Measurements from ENCODE around the gene SPTB.

SPTB gene

DNA sequence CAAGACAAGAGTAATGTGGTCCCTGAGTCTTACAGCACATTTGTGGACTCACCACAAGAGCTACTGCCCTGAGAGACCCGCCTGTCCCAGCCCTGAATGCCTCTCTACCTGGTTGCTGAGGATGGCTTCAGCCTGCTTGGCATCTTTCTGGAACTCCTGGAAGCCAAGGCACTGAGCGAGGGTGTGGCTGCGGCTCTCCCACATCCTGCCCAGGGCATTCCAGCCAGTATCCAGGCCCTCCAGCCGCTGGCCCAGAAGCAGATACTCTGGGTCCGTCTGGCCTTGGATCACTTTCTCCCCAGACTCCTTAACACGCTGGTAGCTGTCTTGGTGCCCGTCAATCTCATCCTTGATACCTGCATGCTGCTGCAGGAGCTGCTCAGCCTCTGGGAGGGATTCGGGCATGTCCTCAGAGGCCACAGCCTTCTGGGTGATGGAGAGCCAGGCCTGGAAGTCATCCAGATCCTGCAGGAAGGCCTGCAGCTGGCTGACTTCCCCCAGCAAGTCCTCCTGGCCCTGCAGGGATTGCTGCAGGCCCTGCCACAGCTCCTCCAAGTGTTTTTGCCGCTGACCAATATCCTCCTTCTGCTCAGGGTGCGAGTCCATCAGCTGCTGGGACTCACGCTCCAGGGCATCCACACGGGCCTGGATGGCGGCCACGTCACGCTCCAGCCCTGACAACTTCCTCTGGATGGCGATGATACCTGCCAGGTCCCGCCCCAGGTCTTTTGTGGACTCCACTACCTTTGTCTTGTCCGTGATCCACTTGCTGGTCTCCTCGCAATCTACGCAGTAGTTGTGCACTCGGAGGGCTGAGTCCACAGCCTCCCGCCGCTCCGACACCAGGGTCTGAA, 93.2 kb downstream of the SPTB start:
- peaks cover 0 to 3% of the 10 kb centered on the region in 2 donors for H3K4me1 ChIP-seq (ENCODE audit: control insufficient read depth in 1 of 2, insufficient read depth in 2 of 2, low read length in 2 of 2)
- H3K9me3 ChIP-seq (ENCODE audit: control insufficient read depth in 1 of 2, low read length in 2 of 2) = no peaks in the 10 kb centered on the region
- H3K36me3 ChIP-seq (ENCODE audit: control insufficient read depth in 1 of 2, insufficient read depth in 2 of 2, low read length in 2 of 2) = no peaks in the 10 kb centered on the region
- no peak overlapping the region for H3K9ac ChIP-seq (ENCODE audit: low read depth in 1 of 2, low read length in 2 of 2)
- H3K27me3 ChIP-seq (ENCODE audit: control insufficient read depth in 1 of 2, insufficient read depth in 2 of 2, low read length in 2 of 2) = peaks cover 0 to 4% of the 10 kb centered on the region in 2 donors
- H3K4me3 ChIP-seq (ENCODE audit: low read depth in 1 of 2, low read length in 2 of 2) = no peak overlapping the region
- no peak overlapping the region for H3K27ac ChIP-seq (ENCODE audit: low read depth, low read length)

DNA sequence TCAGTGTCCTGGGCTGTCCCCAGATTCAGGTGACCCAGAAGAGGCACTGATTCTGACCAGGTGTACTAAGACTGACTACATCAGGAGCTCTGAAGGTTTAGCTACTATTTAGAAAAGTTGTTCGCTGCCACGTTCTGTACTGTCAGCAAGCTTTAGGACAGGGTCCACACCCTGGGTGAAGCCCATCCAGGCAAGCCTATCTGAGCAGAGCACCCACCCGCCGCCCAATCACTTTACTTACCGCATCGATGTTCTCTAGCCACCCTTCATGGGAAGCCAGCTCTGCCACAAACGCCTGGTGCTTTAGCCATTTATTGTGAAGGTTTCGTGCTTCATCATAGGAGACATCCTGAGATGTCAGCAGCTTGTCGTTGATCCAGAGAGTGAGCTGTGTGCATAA, 95.7 kb downstream of the SPTB start:
- Histone ChIP-seq H3K27me3 (ENCODE audit: control insufficient read depth in 1 of 2, insufficient read depth in 2 of 2, low read length in 2 of 2) (peaks cover 0 to 4% of the 10 kb centered on the region in 2 donors), H3K4me1 (ENCODE audit: control insufficient read depth in 1 of 2, insufficient read depth in 2 of 2, low read length in 2 of 2) (peaks cover 0 to 3% of the 10 kb centered on the region in 2 donors), H3K4me3 (ENCODE audit: low read depth in 1 of 2, low read length in 2 of 2) (no peak overlapping the region), H3K27ac (ENCODE audit: low read depth, low read length) (no peak overlapping the region), H3K9ac (ENCODE audit: low read depth in 1 of 2, low read length in 2 of 2) (no peak overlapping the region), H3K36me3 (ENCODE audit: control insufficient read depth in 1 of 2, insufficient read depth in 2 of 2, low read length in 2 of 2) (no peaks in the 10 kb centered on the region), H3K9me3 (ENCODE audit: control insufficient read depth in 1 of 2, low read length in 2 of 2) (no peaks in the 10 kb centered on the region)

DNA sequence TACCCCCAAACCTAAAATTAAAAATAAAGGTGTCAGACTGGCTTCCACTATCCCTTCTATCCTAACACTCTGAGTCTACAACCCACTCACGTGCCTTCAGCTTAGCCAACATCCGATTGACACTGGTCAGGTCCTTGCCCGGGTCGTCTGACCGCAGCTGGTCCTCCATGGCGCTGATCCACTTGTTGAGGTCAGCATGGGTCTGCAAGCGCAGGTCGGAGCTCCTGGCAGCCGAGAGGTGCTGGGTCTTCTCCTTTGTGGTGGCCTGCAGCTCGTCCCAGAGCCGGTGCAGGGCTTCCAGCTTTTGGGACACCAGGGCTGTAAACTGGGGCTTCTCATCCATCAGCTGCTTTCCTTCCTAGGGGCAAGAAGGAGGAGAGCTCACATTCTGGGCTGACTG, 97.5 kb downstream of the SPTB start:
- Histone ChIP-seq H3K9me3 (ENCODE audit: control insufficient read depth in 1 of 2, low read length in 2 of 2) (no peaks in the 10 kb centered on the region), H3K4me1 (ENCODE audit: control insufficient read depth in 1 of 2, insufficient read depth in 2 of 2, low read length in 2 of 2) (peaks cover 0 to 3% of the 10 kb centered on the region in 2 donors), H3K36me3 (ENCODE audit: control insufficient read depth in 1 of 2, insufficient read depth in 2 of 2, low read length in 2 of 2) (no peaks in the 10 kb centered on the region), H3K27me3 (ENCODE audit: control insufficient read depth in 1 of 2, insufficient read depth in 2 of 2, low read length in 2 of 2) (peaks cover 0 to 4% of the 10 kb centered on the region in 2 donors), H3K27ac (ENCODE audit: low read depth, low read length) (no peak overlapping the region), H3K9ac (ENCODE audit: low read depth in 1 of 2, low read length in 2 of 2) (no peak overlapping the region), H3K4me3 (ENCODE audit: low read depth in 1 of 2, low read length in 2 of 2) (no peak overlapping the region)

DNA sequence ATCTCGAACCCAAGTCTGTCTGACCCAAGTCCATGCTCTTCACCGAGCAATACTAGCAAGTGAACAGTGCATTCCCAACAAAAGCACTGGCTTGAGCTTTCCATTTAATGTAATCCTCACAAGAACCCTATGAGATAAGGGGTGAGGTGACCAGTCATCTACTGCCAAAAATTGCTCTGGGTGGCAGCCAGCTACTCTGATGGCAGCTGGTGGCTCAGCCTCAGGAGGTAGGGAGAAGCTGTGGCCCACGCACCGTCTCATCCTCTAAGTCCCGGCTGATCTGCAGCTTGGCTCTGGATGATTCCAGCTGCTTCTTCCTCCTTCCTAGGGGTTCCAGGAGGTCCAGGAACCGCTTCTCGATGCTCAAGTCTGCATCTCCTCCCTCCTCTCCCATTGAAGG, 100.2 kb downstream of the SPTB start:
- H3K9me3 ChIP-seq (ENCODE audit: control insufficient read depth in 1 of 2, low read length in 2 of 2) = no peaks in the 10 kb centered on the region
- no peaks in the 10 kb centered on the region for H3K4me1 ChIP-seq (ENCODE audit: control insufficient read depth in 1 of 2, insufficient read depth in 2 of 2, low read length in 2 of 2)
- no peak overlapping the region for H3K9ac ChIP-seq (ENCODE audit: low read depth in 1 of 2, low read length in 2 of 2)
- no peaks in the 10 kb centered on the region for H3K36me3 ChIP-seq (ENCODE audit: control insufficient read depth in 1 of 2, insufficient read depth in 2 of 2, low read length in 2 of 2)
- no peak overlapping the region for H3K27ac ChIP-seq (ENCODE audit: low read depth, low read length)
- no peak overlapping the region for H3K4me3 ChIP-seq (ENCODE audit: low read depth in 1 of 2, low read length in 2 of 2)
- H3K27me3 ChIP-seq (ENCODE audit: control insufficient read depth in 1 of 2, insufficient read depth in 2 of 2, low read length in 2 of 2) = peaks cover 0 to 4% of the 10 kb centered on the region in 2 donors

DNA sequence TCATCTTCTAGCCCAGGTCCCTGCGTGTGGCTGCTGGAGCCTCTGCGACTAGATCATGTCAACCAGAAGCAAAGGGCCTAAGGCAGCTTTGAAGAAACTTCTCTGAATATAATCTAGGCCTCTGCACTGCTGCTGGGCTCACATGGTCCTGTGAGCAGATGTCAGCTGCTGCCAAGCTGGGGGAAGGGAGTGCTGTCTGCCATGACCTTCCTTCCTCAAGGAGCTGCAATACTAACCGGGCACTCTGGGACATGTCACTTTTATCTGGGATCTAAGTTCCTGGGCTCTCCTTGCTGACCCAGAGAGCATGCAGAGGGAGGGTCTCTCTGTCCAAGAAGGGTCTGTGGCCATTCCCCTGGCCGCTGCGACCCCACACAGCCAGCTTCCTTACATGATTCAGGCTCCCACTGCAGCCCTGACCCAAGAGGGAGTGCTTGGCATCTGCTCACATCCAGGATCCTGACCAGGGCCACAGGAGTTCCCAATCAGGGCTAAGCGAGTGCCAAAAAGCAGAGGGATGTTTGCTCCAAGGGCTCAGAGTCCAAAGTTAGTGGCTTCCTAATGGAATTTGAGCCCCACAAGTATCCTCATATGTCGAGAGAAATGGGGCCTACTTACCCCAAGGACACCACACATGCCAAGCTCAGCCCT, 101.5 kb downstream of the SPTB start:
- H3K9ac ChIP-seq (ENCODE audit: low read depth in 1 of 2, low read length in 2 of 2) = no peak overlapping the region
- no peaks in the 10 kb centered on the region for H3K36me3 ChIP-seq (ENCODE audit: control insufficient read depth in 1 of 2, insufficient read depth in 2 of 2, low read length in 2 of 2)
- H3K9me3 ChIP-seq (ENCODE audit: control insufficient read depth in 1 of 2, low read length in 2 of 2) = no peaks in the 10 kb centered on the region
- H3K27me3 ChIP-seq (ENCODE audit: control insufficient read depth in 1 of 2, insufficient read depth in 2 of 2, low read length in 2 of 2) = no peaks in the 10 kb centered on the region
- H3K4me3 ChIP-seq (ENCODE audit: low read depth in 1 of 2, low read length in 2 of 2) = no peak overlapping the region
- no peak overlapping the region for H3K27ac ChIP-seq (ENCODE audit: low read depth, low read length)
- no peaks in the 10 kb centered on the region for H3K4me1 ChIP-seq (ENCODE audit: control insufficient read depth in 1 of 2, insufficient read depth in 2 of 2, low read length in 2 of 2)

DNA sequence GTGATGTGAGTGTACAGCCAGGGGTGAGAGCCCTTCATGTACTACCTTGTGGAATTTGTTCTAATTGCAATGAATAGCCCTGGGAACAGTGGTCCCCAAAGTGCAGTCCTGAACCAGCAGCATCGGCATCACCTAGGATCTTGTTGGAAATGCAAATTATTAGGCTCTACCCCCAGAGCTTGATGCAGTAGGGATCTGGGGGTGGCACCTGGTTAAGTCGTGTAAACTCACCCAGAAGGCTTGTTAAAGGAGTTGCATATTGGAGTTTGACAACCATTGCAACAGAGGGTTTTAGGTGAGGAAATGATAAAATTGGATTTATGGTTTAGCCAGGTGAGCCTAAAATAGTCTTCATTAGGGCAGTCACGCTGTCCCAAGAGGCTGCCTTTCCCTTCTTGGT, 102.2 kb downstream of the SPTB start:
- H3K9ac ChIP-seq (ENCODE audit: low read depth in 1 of 2, low read length in 2 of 2) = no peak overlapping the region
- no peaks in the 10 kb centered on the region for H3K36me3 ChIP-seq (ENCODE audit: control insufficient read depth in 1 of 2, insufficient read depth in 2 of 2, low read length in 2 of 2)
- H3K27me3 ChIP-seq (ENCODE audit: control insufficient read depth in 1 of 2, insufficient read depth in 2 of 2, low read length in 2 of 2) = no peaks in the 10 kb centered on the region
- H3K9me3 ChIP-seq (ENCODE audit: control insufficient read depth in 1 of 2, low read length in 2 of 2) = no peaks in the 10 kb centered on the region
- no peak overlapping the region for H3K4me3 ChIP-seq (ENCODE audit: low read depth in 1 of 2, low read length in 2 of 2)
- no peak overlapping the region for H3K27ac ChIP-seq (ENCODE audit: low read depth, low read length)
- H3K4me1 ChIP-seq (ENCODE audit: control insufficient read depth in 1 of 2, insufficient read depth in 2 of 2, low read length in 2 of 2) = no peaks in the 10 kb centered on the region

DNA sequence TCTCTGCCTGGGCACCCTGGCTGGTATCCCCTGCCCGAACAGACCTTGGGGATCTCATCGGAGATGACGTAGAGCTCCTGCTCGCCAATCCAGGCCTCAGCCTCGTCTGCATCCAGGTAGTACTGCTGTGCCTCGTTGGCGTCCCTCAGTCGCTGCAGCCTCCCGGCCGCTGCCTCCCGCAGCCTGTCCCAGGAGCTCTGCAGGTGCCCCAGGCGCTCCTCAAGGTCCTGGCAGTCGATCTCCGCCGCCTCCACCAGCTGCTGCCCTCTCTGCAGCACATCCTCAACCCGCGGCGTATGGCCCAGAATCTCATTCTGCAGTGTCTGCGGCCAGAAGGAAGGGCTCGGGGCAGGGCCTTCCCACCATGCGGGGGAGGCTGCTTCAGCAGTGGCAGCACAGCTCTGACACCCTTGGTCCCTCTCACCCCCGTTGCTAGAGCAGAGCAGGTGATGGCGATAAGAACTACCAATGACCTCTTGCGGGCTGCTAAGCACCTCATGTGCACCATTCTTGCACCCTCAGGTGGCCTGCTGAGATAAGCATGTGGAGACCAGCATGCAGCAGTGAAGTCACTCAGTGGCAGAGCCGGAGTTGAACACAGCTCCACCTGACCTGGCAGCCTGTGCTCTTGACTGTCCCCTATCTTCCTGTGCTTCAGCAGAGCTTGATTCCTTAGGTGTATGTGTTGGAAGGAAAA, 104.5 kb downstream of the SPTB start:
- Histone ChIP-seq H3K4me1 (ENCODE audit: control insufficient read depth in 1 of 2, insufficient read depth in 2 of 2, low read length in 2 of 2) (no peaks in the 10 kb centered on the region), H3K36me3 (ENCODE audit: control insufficient read depth in 1 of 2, insufficient read depth in 2 of 2, low read length in 2 of 2) (no peaks in the 10 kb centered on the region), H3K27me3 (ENCODE audit: control insufficient read depth in 1 of 2, insufficient read depth in 2 of 2, low read length in 2 of 2) (no peaks in the 10 kb centered on the region), H3K4me3 (ENCODE audit: low read depth in 1 of 2, low read length in 2 of 2) (no peak overlapping the region), H3K27ac (ENCODE audit: low read depth, low read length) (no peak overlapping the region), H3K9ac (ENCODE audit: low read depth in 1 of 2, low read length in 2 of 2) (no peak overlapping the region), H3K9me3 (ENCODE audit: control insufficient read depth in 1 of 2, low read length in 2 of 2) (no peaks in the 10 kb centered on the region)

DNA sequence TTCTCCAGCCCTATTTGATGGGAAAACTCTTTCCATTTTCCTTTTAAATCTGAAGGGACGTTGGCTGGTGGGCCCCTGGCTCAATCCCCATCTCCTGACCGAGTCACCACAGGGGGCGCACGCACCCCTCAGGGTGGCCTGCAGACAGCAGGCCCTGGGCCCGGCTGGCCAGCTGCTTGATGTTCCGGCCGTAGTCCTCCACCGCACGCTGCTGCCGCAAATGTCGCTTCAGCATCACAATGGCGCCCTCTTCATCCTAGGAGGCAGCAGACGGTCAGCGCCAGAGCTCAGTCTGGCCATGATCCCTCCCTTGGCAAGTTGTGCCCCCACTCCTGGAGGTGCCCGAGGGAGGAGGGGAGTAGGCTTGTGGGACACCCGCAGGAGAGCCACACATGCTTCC, 105.4 kb downstream of the SPTB start:
- Histone ChIP-seq H3K4me1 (ENCODE audit: control insufficient read depth in 1 of 2, insufficient read depth in 2 of 2, low read length in 2 of 2) (no peaks in the 10 kb centered on the region), H3K27me3 (ENCODE audit: control insufficient read depth in 1 of 2, insufficient read depth in 2 of 2, low read length in 2 of 2) (no peaks in the 10 kb centered on the region), H3K9me3 (ENCODE audit: control insufficient read depth in 1 of 2, low read length in 2 of 2) (no peaks in the 10 kb centered on the region), H3K9ac (ENCODE audit: low read depth in 1 of 2, low read length in 2 of 2) (no peak overlapping the region), H3K27ac (ENCODE audit: low read depth, low read length) (no peak overlapping the region), H3K4me3 (ENCODE audit: low read depth in 1 of 2, low read length in 2 of 2) (no peak overlapping the region), H3K36me3 (ENCODE audit: control insufficient read depth in 1 of 2, insufficient read depth in 2 of 2, low read length in 2 of 2) (no peaks in the 10 kb centered on the region)

DNA sequence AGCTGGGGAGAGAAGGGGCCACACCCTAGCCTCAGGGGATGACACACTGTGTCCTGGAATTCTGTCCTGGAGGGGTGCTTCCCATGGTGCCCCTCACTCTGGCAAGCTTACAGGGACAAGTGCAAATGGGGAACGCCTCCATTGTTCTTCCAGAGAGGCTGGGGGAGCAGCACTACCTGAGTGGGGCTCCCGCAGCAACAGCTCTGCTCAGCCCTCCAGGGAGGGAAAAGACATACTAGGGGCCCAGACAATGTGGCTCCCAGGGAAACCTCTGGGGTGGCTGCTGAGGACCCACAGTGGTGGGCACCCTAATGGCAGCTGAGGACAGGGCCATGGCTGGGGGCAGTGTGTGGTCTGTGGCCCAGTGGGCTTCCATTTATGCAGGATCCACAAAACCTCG, 106.1 kb downstream of the SPTB start:
- no peaks in the 10 kb centered on the region for H3K36me3 ChIP-seq (ENCODE audit: control insufficient read depth in 1 of 2, insufficient read depth in 2 of 2, low read length in 2 of 2)
- H3K27me3 ChIP-seq (ENCODE audit: control insufficient read depth in 1 of 2, insufficient read depth in 2 of 2, low read length in 2 of 2) = no peaks in the 10 kb centered on the region
- H3K9me3 ChIP-seq (ENCODE audit: control insufficient read depth in 1 of 2, low read length in 2 of 2) = no peaks in the 10 kb centered on the region
- no peak overlapping the region for H3K27ac ChIP-seq (ENCODE audit: low read depth, low read length)
- no peak overlapping the region for H3K9ac ChIP-seq (ENCODE audit: low read depth in 1 of 2, low read length in 2 of 2)
- no peak overlapping the region for H3K4me3 ChIP-seq (ENCODE audit: low read depth in 1 of 2, low read length in 2 of 2)
- no peaks in the 10 kb centered on the region for H3K4me1 ChIP-seq (ENCODE audit: control insufficient read depth in 1 of 2, insufficient read depth in 2 of 2, low read length in 2 of 2)

DNA sequence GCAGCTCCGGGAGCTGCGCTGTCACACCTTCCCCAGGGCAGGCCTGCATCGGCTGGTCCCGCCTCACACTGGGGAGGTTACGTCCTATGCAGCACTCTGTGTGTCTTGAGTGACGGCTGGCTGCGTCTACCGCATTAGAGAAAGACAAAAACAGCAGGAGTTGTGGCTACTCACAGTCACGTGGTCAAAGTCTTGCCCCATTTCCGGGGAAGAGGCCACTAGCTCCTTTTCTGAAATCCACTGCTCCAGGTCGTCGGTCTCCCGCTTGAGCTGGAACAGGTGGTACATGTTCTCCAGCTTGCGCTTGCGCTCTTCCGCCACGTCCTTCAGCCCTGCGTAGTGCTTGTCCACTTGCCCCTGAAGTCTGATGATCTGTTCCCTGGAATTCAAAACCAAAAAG, 106.7 kb downstream of the SPTB start:
- Histone ChIP-seq H3K36me3 (ENCODE audit: control insufficient read depth in 1 of 2, insufficient read depth in 2 of 2, low read length in 2 of 2) (no peaks in the 10 kb centered on the region), H3K4me3 (ENCODE audit: low read depth in 1 of 2, low read length in 2 of 2) (no peak overlapping the region), H3K9ac (ENCODE audit: low read depth in 1 of 2, low read length in 2 of 2) (no peak overlapping the region), H3K4me1 (ENCODE audit: control insufficient read depth in 1 of 2, insufficient read depth in 2 of 2, low read length in 2 of 2) (no peaks in the 10 kb centered on the region), H3K9me3 (ENCODE audit: control insufficient read depth in 1 of 2, low read length in 2 of 2) (no peaks in the 10 kb centered on the region), H3K27me3 (ENCODE audit: control insufficient read depth in 1 of 2, insufficient read depth in 2 of 2, low read length in 2 of 2) (no peaks in the 10 kb centered on the region), H3K27ac (ENCODE audit: low read depth, low read length) (no peak overlapping the region)
